ENCODE results near the gene SSNA1. TPM values are rescaled to one million over a fixed set of nuclear protein-coding genes. Genes with fewer than 3 reads are reported as not detected.
A peak's percentile ranks its signal among the peaks of the same experiment; 100 is the strongest.
"Not testable (repeated sequence)": the region's sequence is repeated elsewhere in the genome, so short reads cannot be mapped to it uniquely, and the experiment has no call there.

SSNA1 gene
- total RNA-seq, 1 experiment from 2014 or later, result 73.0 TPM

DNA sequence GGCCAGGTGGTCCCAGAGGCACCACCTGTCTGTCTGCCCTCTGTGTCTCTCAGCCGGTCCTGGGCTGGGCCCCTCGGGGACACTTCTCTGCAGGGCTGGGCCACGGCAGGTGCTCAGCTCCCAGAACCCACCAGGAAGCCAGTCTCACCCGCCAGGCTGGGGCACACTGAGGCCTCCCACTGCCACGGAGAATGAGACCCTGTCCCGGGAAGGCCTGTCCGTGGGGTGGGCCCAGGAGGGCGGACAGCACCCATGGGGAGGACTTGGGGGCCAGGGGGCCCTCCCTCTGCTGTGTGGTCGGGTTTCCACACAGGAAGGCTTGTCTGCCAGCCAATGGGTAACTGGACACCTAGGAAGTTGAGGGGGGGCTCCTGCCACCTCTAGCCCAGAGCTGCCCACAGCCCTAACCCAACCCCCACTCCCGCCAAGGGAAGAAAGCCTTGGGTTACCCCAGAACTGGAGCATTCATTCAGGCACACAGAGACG lies 48.5 kb downstream of the SSNA1 start:
- no peaks in the 10 kb centered on the region for H3K9me3 ChIP-seq (replicated peaks)
- no peak overlapping the region for H3K4me3 ChIP-seq
- no peaks in the 10 kb centered on the region; the same call in 1 of the 2 replicates for H3K27me3 ChIP-seq
- DNase-seq, result peak; percentile 53 to 71
- H3K27ac ChIP-seq, result peak overlapping the region; percentile 64
- H3K36me3 ChIP-seq, result peaks cover 4% of the 10 kb centered on the region
- H3K4me1 ChIP-seq, result peaks cover 35% of the 10 kb centered on the region

DNA sequence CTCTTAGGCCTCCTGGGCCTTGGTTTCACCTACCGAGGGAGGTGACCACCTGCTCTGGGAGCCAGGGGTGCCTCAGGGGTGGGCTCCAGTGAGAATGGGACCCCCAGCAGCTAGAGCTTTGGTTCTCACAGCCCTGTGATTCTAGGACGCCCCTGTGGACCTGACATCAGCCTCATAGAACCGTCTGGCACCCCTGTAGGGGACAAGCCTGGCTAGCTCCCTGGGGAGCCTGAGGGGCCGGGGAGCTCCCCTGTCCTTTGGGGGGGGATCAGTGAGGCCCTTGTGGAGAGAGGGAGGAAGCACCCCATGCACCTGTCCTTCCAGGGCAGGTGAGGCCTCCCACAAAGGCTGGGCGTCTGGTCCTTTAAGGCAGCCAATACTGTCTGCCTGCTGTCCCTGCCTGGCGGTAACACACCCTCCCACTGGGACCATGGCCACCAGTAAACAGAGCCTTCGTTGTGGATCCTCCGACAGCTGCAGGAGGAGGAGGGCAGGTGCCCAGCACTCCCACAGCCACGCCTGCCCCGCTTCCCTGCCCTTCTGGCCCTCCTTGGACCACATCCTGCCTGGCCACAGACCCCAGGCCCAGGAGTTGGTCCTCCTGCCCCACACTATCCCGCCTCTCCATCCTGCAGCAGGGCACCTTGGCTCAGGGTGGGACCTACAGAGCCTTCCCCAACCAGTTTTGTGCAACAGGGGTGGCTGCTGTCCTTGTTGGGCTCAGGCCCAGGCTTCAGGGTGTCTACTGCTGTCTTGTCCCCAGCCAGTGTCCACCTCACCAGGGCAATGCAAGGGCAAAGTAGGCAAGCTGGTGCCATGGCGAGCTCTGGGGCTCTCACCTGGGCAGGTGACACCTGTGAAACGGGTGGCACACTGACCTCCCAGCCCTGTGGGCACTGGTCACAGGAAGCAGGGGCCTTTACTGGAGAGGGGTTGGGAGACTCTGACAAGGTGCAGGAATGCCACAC lies 49.6 kb downstream of the SSNA1 start:
- DNase-seq, result peak; percentile 93 to 94
- no peaks in the 10 kb centered on the region for H3K9me3 ChIP-seq (replicated peaks)
- H3K36me3 ChIP-seq, result peaks cover 15% of the 10 kb centered on the region
- H3K4me1 ChIP-seq, result peaks cover 40% of the 10 kb centered on the region
- H3K4me3 ChIP-seq, result no peak overlapping the region
- peak overlapping the region; percentile 64 for H3K27ac ChIP-seq
- H3K27me3 ChIP-seq, result no peaks in the 10 kb centered on the region

- not testable (repeated sequence) for H3K27me3 ChIP-seq; H3K9me3 ChIP-seq (replicated peaks); DNase-seq
- Histone ChIP-seq H3K4me3 (peak overlapping the region; percentile 63), H3K4me1 (peaks cover 41% of the 10 kb centered on the region), H3K27ac (peak overlapping the region; percentile 88), H3K36me3 (peaks cover 23% of the 10 kb centered on the region)
Observed at GRCh38 chr9:137239541-137240200, 51.2 kb downstream of the SSNA1 start.

Other genes with a start within 250 kb of the SSNA1 start
- gene FBXW5, start 243.9 kb upstream of the SSNA1 start, total RNA-seq (2014; rRNA removed; shearing (Covaris generic)), result 37.1 and 40.4 TPM in 2 replicates
- gene C8G, start 243.4 kb upstream of the SSNA1 start, total RNA-seq (2014; rRNA removed; shearing (Covaris generic)), result not detected in 2 replicates
- not detected in 2 replicates for gene LCN12, start 236.4 kb upstream of the SSNA1 start, total RNA-seq (2014; rRNA removed; shearing (Covaris generic))
- gene PTGDS, start 211.2 kb upstream of the SSNA1 start, total RNA-seq (2014; rRNA removed; shearing (Covaris generic)), result not detected in 2 replicates
- gene LCNL1, start 205.7 kb upstream of the SSNA1 start, total RNA-seq (2014; rRNA removed; shearing (Covaris generic)), result not detected in 2 replicates
- 25.9 and 27.8 TPM in 2 replicates for gene PAXX, start 196.3 kb upstream of the SSNA1 start, total RNA-seq (2014; rRNA removed; shearing (Covaris generic))
- gene CLIC3, start 192.1 kb upstream of the SSNA1 start, total RNA-seq (2014; rRNA removed; shearing (Covaris generic)), result 0.28 and 0.55 TPM in 2 replicates
- gene ABCA2, start 160.4 kb upstream of the SSNA1 start, total RNA-seq (2014; rRNA removed; shearing (Covaris generic)), result 4.0 and 4.6 TPM in 2 replicates
- not detected in 2 replicates for gene FUT7, start 156.6 kb upstream of the SSNA1 start, total RNA-seq (2014; rRNA removed; shearing (Covaris generic))
- gene NPDC1, start 142.5 kb upstream of the SSNA1 start, total RNA-seq (2014; rRNA removed; shearing (Covaris generic)), result 0.51 and 0.91 TPM in 2 replicates
- gene ENTPD2, start 134.6 kb upstream of the SSNA1 start, total RNA-seq (2014; rRNA removed; shearing (Covaris generic)), result 1.9 and 2.0 TPM in 2 replicates
- gene SAPCD2, start 118.1 kb upstream of the SSNA1 start, total RNA-seq (2014; rRNA removed; shearing (Covaris generic)), result 69.7 and 71.0 TPM in 2 replicates
- gene UAP1L1, start 111.2 kb upstream of the SSNA1 start, total RNA-seq (2014; rRNA removed; shearing (Covaris generic)), result 12.6 and 13.8 TPM in 2 replicates
- 38.4 and 42.6 TPM in 2 replicates for gene MAN1B1, start 101.7 kb upstream of the SSNA1 start, total RNA-seq (2014; rRNA removed; shearing (Covaris generic))
- gene DPP7, start 73.9 kb upstream of the SSNA1 start, total RNA-seq (2014; rRNA removed; shearing (Covaris generic)), result 12.6 and 13.4 TPM in 2 replicates
- 0.49 and 2.0 TPM in 2 replicates for gene GRIN1, start 49.5 kb upstream of the SSNA1 start, total RNA-seq (2014; rRNA removed; shearing (Covaris generic))
- 0.24 and 0.53 TPM in 2 replicates for gene LRRC26, start 18.6 kb upstream of the SSNA1 start, total RNA-seq (2014; rRNA removed; shearing (Covaris generic))
- gene TMEM210, start 16.6 kb upstream of the SSNA1 start, total RNA-seq (2014; rRNA removed; shearing (Covaris generic)), result not detected in 2 replicates
- 29.7 and 38.7 TPM in 2 replicates for gene ANAPC2, start 116 bp upstream of the SSNA1 start, total RNA-seq (2014; rRNA removed; shearing (Covaris generic))
- 14.0 and 14.8 TPM in 2 replicates for gene TPRN, start 12.1 kb downstream of the SSNA1 start, total RNA-seq (2014; rRNA removed; shearing (Covaris generic))
- gene TMEM203, start 17.0 kb downstream of the SSNA1 start, total RNA-seq (2014; rRNA removed; shearing (Covaris generic)), result 57.3 and 60.5 TPM in 2 replicates
- gene NDOR1, start 17.0 kb downstream of the SSNA1 start, total RNA-seq (2014; rRNA removed; shearing (Covaris generic)), result 12.5 and 17.2 TPM in 2 replicates
- gene RNF208, start 33.6 kb downstream of the SSNA1 start, total RNA-seq (2014; rRNA removed; shearing (Covaris generic)), result 0.23 and 0.43 TPM in 2 replicates
- 1.7 TPM in 2 replicates for gene CYSRT1, start 36.5 kb downstream of the SSNA1 start, total RNA-seq (2014; rRNA removed; shearing (Covaris generic))
- gene RNF224, start 38.8 kb downstream of the SSNA1 start, total RNA-seq (2014; rRNA removed; shearing (Covaris generic)), result not detected in 2 replicates
- 0.06 TPM in 1 of 2 replicates, not detected in the other for gene SLC34A3, start 42.2 kb downstream of the SSNA1 start, total RNA-seq (2014; rRNA removed; shearing (Covaris generic))
- gene TUBB4B, start 52.6 kb downstream of the SSNA1 start, total RNA-seq (2014; rRNA removed; shearing (Covaris generic)), result 528 and 565 TPM in 2 replicates
- not detected in 2 replicates for gene STPG3, start 62.6 kb downstream of the SSNA1 start, total RNA-seq (2014; rRNA removed; shearing (Covaris generic))
- gene NELFB, start 66.7 kb downstream of the SSNA1 start, total RNA-seq (2014; rRNA removed; shearing (Covaris generic)), result 65.5 and 66.8 TPM in 2 replicates
- gene TOR4A, start 89.0 kb downstream of the SSNA1 start, total RNA-seq (2014; rRNA removed; shearing (Covaris generic)), result 4.0 and 4.4 TPM in 2 replicates
- gene NRARP, start 113.6 kb downstream of the SSNA1 start, total RNA-seq (2014; rRNA removed; shearing (Covaris generic)), result 0.89 and 1.0 TPM in 2 replicates
- 1.8 and 1.9 TPM in 2 replicates for gene EXD3, start 234.5 kb downstream of the SSNA1 start, total RNA-seq (2014; rRNA removed; shearing (Covaris generic))
- not detected in 2 replicates for gene NOXA1, start 234.7 kb downstream of the SSNA1 start, total RNA-seq (2014; rRNA removed; shearing (Covaris generic))

Data from SJCRH30 (cell line).